Epidermal melanocyte (primary cell): ENCODE results near the gene LBX1.
"Not testable (repeated sequence)": the region's sequence is repeated elsewhere in the genome, so short reads cannot be mapped to it uniquely, and the experiment has no call there.

Experiments used
- DNase-seq: peaks from one replicate; pipeline ENCODE4 v3.0.0; 2011; ENCODE audit warnings: low spot score; ENCODE audit not compliant: insufficient read length

The LBX1 gene

DNA sequence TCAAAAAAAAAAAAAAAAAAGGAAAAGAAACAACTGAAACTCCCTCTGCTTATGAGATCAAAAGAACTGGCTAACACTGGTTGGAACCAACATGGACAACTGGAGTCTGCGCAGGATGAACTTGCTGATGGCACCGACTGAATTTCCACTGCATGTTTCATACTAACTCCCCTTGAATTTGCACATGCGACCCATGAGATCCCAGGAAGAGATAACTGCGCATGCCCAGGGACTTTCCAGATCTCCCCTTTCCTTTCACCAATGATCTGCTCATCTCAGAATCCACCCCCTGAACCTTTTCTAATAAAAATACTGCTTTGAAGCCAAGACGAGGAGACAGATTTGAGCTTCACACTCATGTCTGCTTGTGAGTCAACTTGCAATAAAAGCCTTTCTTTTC is 20.7 kb downstream of the LBX1 start:
- DNase-seq, result no peak

DNA sequence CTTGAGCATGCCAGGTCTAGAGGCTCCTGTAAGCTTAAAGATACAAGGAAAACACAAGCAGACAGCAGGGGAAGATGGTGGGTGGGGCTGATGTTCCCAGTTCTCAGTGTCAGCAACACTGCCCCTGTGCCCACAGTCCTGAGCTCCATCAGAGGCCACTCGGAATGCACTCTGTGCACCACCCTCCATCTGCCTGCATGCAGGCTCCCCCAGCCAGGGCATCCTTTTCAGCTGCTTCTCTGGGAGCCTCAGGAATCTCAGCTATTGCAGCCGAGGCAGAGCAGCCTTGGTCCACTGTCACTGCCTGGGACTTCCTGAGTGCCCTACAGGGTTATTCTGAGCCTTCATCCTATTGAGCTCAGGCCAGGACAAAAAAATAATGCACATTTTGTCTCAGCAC is 22.2 kb downstream of the LBX1 start:
- peak; percentile 12 for DNase-seq

DNA sequence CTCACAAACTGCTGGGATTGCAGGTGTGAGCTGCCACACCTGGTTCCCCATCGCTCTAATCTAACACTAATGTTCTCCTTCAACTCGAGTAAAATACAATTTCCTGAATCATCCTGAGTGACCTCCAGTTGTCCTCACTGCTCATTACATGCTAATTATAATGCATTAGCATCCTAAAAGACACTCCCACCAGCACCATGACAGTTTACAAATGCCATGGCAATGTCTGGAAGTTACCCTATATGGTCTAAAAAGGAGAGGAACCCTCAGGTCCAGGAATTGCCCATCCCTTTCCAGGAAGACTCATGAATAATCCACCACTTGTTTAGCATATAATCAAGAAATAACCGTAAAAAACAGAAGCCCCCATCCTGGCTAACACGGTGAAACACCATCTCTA is 26.6 kb downstream of the LBX1 start:
- DNase-seq, result not testable (repeated sequence)

DNA sequence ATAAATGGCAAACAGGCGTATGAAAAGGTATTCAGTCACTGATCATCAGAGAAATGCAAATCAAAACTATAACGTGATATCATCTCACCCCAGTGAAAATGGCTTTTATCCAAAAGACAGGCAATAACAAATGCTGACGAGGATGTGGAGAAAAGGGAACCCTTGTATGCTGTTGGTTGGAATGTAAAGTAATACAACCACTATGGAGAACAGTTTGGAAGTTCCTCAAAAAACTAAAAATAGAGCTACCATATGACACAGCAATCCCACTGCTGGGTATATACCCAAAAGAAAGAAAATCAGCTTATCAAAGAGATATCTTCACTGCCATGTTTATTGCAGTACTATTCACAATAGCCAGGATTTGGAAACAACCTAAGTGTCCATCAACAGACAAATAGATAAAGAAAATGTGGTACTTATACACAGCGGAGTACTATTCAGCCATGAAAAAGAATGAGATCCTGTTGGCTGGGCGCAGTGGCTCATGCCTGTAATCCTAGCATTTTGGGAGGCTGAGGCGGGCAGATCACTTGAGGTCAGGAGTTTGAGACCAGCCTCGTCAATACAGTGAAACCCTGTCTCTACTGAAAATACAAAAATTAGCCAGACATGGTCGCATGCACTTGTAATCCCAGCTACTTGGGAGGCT is 30.8 kb downstream of the LBX1 start:
- not testable (repeated sequence) for DNase-seq

- no peak for DNase-seq
Measured at GRCh38 chr10:101195921-101196320, 33.3 kb downstream of the LBX1 start.

GRCh38 chr10:101189461-101190401 is 39.5 kb downstream of the LBX1 start:
- DNase-seq, result no peak

DNA sequence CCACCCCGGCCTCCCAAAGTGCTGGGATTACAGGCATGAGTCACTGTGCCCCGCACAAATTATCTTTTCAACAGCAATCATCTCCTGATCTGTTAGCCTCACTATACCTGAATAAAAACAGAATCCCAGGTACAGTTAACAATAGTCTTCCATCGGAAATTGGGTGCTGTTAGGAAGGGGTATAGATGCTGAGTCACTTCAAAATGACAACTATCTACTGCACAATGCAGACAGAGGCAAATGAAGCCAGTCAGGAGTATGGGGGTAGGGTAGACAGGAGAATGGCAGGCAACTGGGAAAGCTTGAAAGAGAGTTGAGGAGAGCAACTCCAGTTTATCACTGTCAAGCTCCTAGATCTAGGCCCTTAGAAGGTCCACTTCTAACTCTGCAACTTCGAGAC is 40.3 kb downstream of the LBX1 start:
- DNase-seq, result no peak

DNA sequence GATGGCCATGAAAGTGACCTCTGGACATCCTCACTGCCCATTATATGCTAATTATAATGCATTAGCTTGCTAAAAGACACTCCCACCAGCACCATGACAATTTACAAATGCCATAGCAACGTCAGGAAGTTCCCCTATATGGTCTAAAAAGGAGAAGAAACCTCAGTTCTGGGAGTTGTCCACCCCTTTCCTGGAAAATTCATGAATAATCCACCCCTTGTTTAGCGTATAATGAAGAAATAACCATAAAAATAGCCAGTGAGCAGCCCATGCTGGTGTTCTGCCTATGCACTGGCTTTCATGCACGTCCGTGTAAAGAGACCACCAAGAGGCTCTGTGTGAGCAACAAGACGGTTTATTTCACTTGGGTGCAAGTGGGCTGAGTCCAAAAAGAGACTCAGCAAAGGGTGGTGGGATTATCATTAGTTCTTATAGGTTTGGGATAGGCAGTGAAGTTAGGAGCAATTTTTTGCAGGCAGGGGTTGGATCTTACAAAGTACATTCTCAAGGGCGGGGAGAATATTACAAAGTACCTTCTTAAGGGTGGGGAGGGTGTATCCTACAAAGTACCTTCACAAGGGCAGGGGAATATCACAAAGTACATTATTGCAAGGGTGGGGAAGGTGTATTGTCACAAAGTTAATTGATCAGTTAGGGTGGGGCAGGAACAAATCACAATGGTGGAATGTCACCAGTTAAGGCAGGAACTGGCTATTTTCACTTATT is 45.6 kb downstream of the LBX1 start:
- DNase-seq, result no peak

- no peak for DNase-seq
Measured at GRCh38 chr10:101182936-101183335, 46.3 kb downstream of the LBX1 start.
